Thoracic aorta (tissue), 2 donors: Measurements from ENCODE around the gene OTOF. TPM values are rescaled to one million over a fixed set of nuclear protein-coding genes. Genes with fewer than 3 reads are reported as not detected.

Experiments
- ATAC-seq: fragments of 150-250 bp; one replicate; pipeline ENCODE4 v1.8.0; 2017; ENCODE audit warnings: low read depth; ENCODE audit not compliant: insufficient number of reproducible peaks, low FRiP score
- DNase-seq: peaks from one replicate; pipeline ENCODE4 v3.0.0-alpha.2; 2020; ENCODE audit warnings: low spot score
- H3K27ac ChIP-seq, 2 donors: fragments of 200-600 bp; sonication (generic); 1 replicate in 1 of 2; 2 replicates in 1 of 2; pipeline ENCODE4 v1.5.1; 2016; ENCODE audit warnings: mild to moderate bottlenecking in 2 of 2, moderate library complexity in 2 of 2
- H3K27me3 ChIP-seq: fragments of 200-600 bp; sonication (generic); replicated peaks from 2 replicates; pipeline ENCODE4 v1.6.0; 2016; ENCODE audit warnings: mild to moderate bottlenecking; ENCODE audit not compliant: insufficient read depth
- H3K36me3 ChIP-seq: fragments of 200-600 bp; sonication (generic); one replicate; pipeline ENCODE4 v1.5.1; 2016
- H3K4me1 ChIP-seq, 2 donors: fragments of 200-600 bp; sonication (generic); 1 replicate in 1 of 2; 2 replicates in 1 of 2; pipeline versions ENCODE4 v1.5.1 to v1.6.0; 2016; ENCODE audit warnings: low read depth in 2 of 2, mild to moderate bottlenecking in 1 of 2; ENCODE audit not compliant: control insufficient read depth in 1 of 2
- H3K4me3 ChIP-seq: fragments of 200-600 bp; sonication (generic); 2 replicates; pipeline ENCODE4 v1.5.1; 2016; ENCODE audit warnings: mild to moderate bottlenecking
- H3K9me3 ChIP-seq: fragments of 200-600 bp; sonication (generic); 2 replicates; pipeline ENCODE4 v1.5.1; 2016
- CTCF ChIP-seq: fragments of 200-600 bp; sonication (generic); IDR thresholded peaks from one replicate; pipeline ENCODE4 v1.5.1; 2019; ENCODE audit warnings: antibody characterized with exemption
- total RNA-seq, 2 donors: library from RNA; depleted of rRNA; stranded (reverse); fragments of >200 nt; gene quantifications; one replicate each; pipeline versions ENCODE4 v1.1.0 to v1.2.3, GENCODE V29; 2016

OTOF gene
- total RNA-seq, 2 donors from 2014 or later = 0.28 TPM; not detected in 1

DNA sequence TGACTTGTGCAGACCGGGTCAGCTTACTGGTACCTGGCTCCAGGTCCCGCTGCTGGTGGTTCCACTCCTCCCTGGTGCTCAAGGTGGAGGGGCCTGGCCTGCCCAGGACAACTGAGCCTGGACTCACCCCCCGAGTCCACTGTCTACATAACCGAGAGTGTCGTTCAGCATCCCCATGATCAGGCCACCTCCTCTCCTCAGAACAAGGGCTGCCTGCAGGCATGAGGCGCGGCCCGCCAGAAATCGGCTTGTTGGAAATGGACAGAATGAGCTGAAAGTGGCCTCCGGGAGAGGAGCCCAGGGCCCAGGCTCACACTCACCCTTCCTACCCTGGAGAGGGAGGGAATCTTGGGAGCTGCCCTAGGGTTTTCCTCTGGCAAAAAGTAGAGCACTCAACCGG is 38.9 kb upstream of the OTOF start:
- no peak for ATAC-seq

GRCh38 chr2:26516246-26516645 is 38.3 kb upstream of the OTOF start:
- no peak for TF ChIP-seq CTCF
- Histone ChIP-seq H3K36me3 (no peaks in the 10 kb centered on the region), H3K4me1 (no peaks in the 10 kb centered on the region), H3K4me3 (no peak overlapping the region), H3K27me3 (no peaks in the 10 kb centered on the region), H3K9me3 (no peaks in the 10 kb centered on the region), H3K27ac (no peak overlapping the region)
- ATAC-seq (no peak), DNase-seq (no peak)

More for the DNA sequence above, 38.9 kb upstream of the OTOF start:
- no peak for DNase-seq
- Histone ChIP-seq H3K27ac (no peak overlapping the region), H3K4me1 (no peaks in the 10 kb centered on the region), H3K36me3 (no peaks in the 10 kb centered on the region), H3K27me3 (no peaks in the 10 kb centered on the region), H3K4me3 (no peak overlapping the region), H3K9me3 (no peaks in the 10 kb centered on the region)
- TF ChIP-seq CTCF = no peak

GRCh38 chr2:26515771-26516170 is 37.8 kb upstream of the OTOF start:
- no peak for DNase-seq
- TF ChIP-seq CTCF = no peak

DNA sequence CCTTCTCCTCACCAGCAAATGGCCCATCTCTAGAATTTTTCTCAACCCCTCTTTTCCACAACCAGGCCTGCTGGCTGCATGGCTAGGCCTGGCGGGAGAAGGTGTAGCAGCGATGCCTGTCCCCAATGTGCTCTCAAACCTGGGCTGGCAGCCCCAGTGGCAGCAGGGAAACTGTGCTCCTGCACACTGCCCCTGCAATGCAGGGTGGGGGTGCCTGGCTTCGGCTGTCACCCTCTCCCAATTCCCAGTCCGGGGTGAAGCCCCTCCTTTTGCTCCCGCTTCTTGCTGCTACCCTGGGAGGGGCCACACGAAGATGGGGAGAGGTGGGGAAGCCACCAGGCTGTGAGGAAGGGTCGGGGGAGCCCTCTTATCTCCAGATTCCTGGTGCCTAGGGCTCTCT is 36.1 kb upstream of the OTOF start:
- H3K4me3 ChIP-seq = no peak overlapping the region
- no peak for DNase-seq
- no peaks in the 10 kb centered on the region for H3K27me3 ChIP-seq
- no peak overlapping the region for H3K27ac ChIP-seq
- no peak for TF ChIP-seq CTCF
- H3K36me3 ChIP-seq = no peaks in the 10 kb centered on the region
- no peaks in the 10 kb centered on the region for H3K4me1 ChIP-seq
- no peak for ATAC-seq
- H3K9me3 ChIP-seq = no peaks in the 10 kb centered on the region

More at GRCh38 chr2:26515771-26516170, 37.8 kb upstream of the OTOF start:
- ATAC-seq = no peak
- Histone ChIP-seq H3K4me1 (no peaks in the 10 kb centered on the region), H3K27ac (no peak overlapping the region), H3K4me3 (no peak overlapping the region), H3K27me3 (no peaks in the 10 kb centered on the region), H3K9me3 (no peaks in the 10 kb centered on the region), H3K36me3 (no peaks in the 10 kb centered on the region)

DNA sequence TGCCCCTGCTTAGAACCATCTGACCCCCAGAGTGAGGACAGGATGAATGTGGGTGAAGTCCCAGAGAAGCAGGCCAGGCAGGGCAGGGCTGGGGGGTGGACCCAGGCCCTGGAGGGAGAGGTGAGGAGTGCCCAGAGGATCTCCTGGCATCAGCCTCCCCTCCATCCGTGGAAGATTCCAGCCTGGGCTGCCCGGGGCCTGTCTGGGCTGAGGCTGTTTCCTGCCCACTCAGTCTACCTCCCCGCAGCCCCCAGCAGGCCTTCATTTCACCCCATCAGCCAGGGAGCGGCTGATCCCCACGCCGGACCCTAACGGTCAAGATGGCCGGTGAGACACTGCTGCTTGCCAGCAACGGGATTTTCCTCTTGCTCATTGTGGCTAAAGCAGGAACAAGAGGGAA is 35.3 kb upstream of the OTOF start:
- Histone ChIP-seq H3K4me3 (no peak overlapping the region), H3K4me1 (no peaks in the 10 kb centered on the region), H3K36me3 (no peaks in the 10 kb centered on the region), H3K9me3 (no peaks in the 10 kb centered on the region), H3K27ac (no peak overlapping the region), H3K27me3 (no peaks in the 10 kb centered on the region)
- ATAC-seq (no peak), DNase-seq (no peak)
- no peak for TF ChIP-seq CTCF
